A673 (cell line): Measurements from ENCODE around the gene DMKN.

Experiments used
- CTCF ChIP-seq: fragments of 300-800, 200-600 bp; sonication (generic); conservative IDR thresholded peaks from 2 replicates; pipeline ENCODE4 v1.5.1; 2017; ENCODE audit warnings: low read depth, mild to moderate bottlenecking, antibody characterized with exemption, low read length, moderate library complexity, mixed read lengths
- EZH2 ChIP-seq: fragments of 200-600 bp; sonication (generic); IDR thresholded peaks from 2 replicates; pipeline ENCODE4 v1.6.1; 2017; ENCODE audit warnings: borderline replicate concordance, low read depth, mild to moderate bottlenecking, mixed read lengths, antibody characterized with exemption, low read length; ENCODE audit not compliant: poor library complexity, severe bottlenecking

GRCh38 chr19:35502751-35503150 is 10.7 kb downstream of the DMKN start:
- TF ChIP-seq CTCF (no peak), EZH2 (no peak)
